Urothelium cell line (cell line): Measurements from ENCODE around the gene ZFP64.
"Not testable (repeated sequence)": the region's sequence is repeated elsewhere in the genome, so short reads cannot be mapped to it uniquely, and the experiment has no call there.

Experiments used
- DNase-seq: peaks from one replicate; pipeline ENCODE4 v3.0.0; 2011; ENCODE audit warnings: low spot score, mixed read lengths
- FAIRE-seq: peaks from 2 replicates; lab custom pipeline; 2011; peaks lifted over from hg19 to GRCh38; lab: Jason Lieb, UNC

ZFP64 gene

GRCh38 chr20:52166150-52166549 lies 25.4 kb downstream of the ZFP64 start:
- no peak for FAIRE-seq

GRCh38 chr20:52160621-52161204 lies 30.9 kb downstream of the ZFP64 start:
- FAIRE-seq, result peak; percentile 27

More at GRCh38 chr20:52166150-52166549, 25.4 kb downstream of the ZFP64 start:
- no peak for DNase-seq

GRCh38 chr20:52160049-52160570 lies 31.5 kb downstream of the ZFP64 start:
- FAIRE-seq, result no peak
- no peak for DNase-seq

More at GRCh38 chr20:52160621-52161204, 30.9 kb downstream of the ZFP64 start:
- no peak for DNase-seq

- no peak for FAIRE-seq
- no peak for DNase-seq
These were observed 37.0 kb downstream of the ZFP64 start for GRCh38 chr20:52154575-52154974.

GRCh38 chr20:52153896-52154295 lies 37.7 kb downstream of the ZFP64 start:
- FAIRE-seq (no peak), DNase-seq (no peak)

GRCh38 chr20:52152921-52153320 lies 38.7 kb downstream of the ZFP64 start:
- FAIRE-seq, result no peak
- DNase-seq, result no peak

GRCh38 chr20:52152416-52152815 lies 39.2 kb downstream of the ZFP64 start:
- DNase-seq (no peak), FAIRE-seq (no peak)

- DNase-seq (peak; percentile 58), FAIRE-seq (peak; percentile 87)
These were observed 40.9 kb downstream of the ZFP64 start for GRCh38 chr20:52150440-52151258.

GRCh38 chr20:52145587-52145986 lies 46.0 kb downstream of the ZFP64 start:
- no peak for DNase-seq
- FAIRE-seq, result no peak

GRCh38 chr20:52143277-52143676 lies 48.3 kb downstream of the ZFP64 start:
- FAIRE-seq (no peak), DNase-seq (no peak)

GRCh38 chr20:52142757-52143156 lies 48.8 kb downstream of the ZFP64 start:
- FAIRE-seq, result no peak

GRCh38 chr20:52139986-52140385 lies 51.6 kb downstream of the ZFP64 start:
- DNase-seq, result no peak

More at GRCh38 chr20:52142757-52143156, 48.8 kb downstream of the ZFP64 start:
- DNase-seq, result no peak

GRCh38 chr20:52137850-52138249 lies 53.7 kb downstream of the ZFP64 start:
- DNase-seq (no peak), FAIRE-seq (no peak)

More at GRCh38 chr20:52139986-52140385, 51.6 kb downstream of the ZFP64 start:
- FAIRE-seq, result no peak

- DNase-seq, FAIRE-seq: not testable (repeated sequence)
These were observed 57.9 kb downstream of the ZFP64 start for GRCh38 chr20:52133714-52134113.

- FAIRE-seq (no peak), DNase-seq (no peak)
These were observed 59.2 kb downstream of the ZFP64 start for GRCh38 chr20:52132337-52132736.

GRCh38 chr20:52131048-52131643 lies 60.4 kb downstream of the ZFP64 start:
- no peak for FAIRE-seq
- no peak for DNase-seq

GRCh38 chr20:52130406-52130805 lies 61.2 kb downstream of the ZFP64 start:
- FAIRE-seq, result no peak
- no peak for DNase-seq

GRCh38 chr20:52129611-52130010 lies 62.0 kb downstream of the ZFP64 start:
- DNase-seq (no peak), FAIRE-seq (no peak)

- FAIRE-seq (no peak), DNase-seq (no peak)
These were observed 64.3 kb downstream of the ZFP64 start for GRCh38 chr20:52127309-52127708.

- DNase-seq (no peak), FAIRE-seq (no peak)
These were observed 66.8 kb downstream of the ZFP64 start for GRCh38 chr20:52124821-52125220.

GRCh38 chr20:52118696-52119095 lies 72.9 kb downstream of the ZFP64 start:
- DNase-seq (no peak), FAIRE-seq (peak; percentile 42)
